Esophagus muscularis mucosa (tissue), 4 donors: ENCODE data around the gene URB1. TPM values are rescaled to one million over a fixed set of nuclear protein-coding genes. Genes with fewer than 3 reads are reported as not detected.

Source experiments
- DNase-seq: peaks from one replicate; pipeline ENCODE4 v3.0.0-alpha.2; 2017; ENCODE audit errors: extremely low spot score
- H3K27ac ChIP-seq, 4 donors: fragments of 200-600 bp; sonication (generic); replicated peaks in 1 of 4; 1 replicate in 3 of 4; 2 replicates in 1 of 4; pipeline ENCODE4 v1.5.1; 2016 to 2019; ENCODE audit warnings: mild to moderate bottlenecking in 1 of 4
- H3K27me3 ChIP-seq, 4 donors: fragments of 200-600 bp; sonication (generic); one replicate each; pipeline versions ENCODE4 v1.5.1 to v1.6.0; 2016 to 2019
- H3K36me3 ChIP-seq, 4 donors: fragments of 200-600 bp; sonication (generic); one replicate each; pipeline ENCODE4 v1.5.1; 2016 to 2019
- H3K4me1 ChIP-seq, 4 donors: fragments of 200-600 bp; sonication (generic); one replicate each; pipeline ENCODE4 v1.5.1; 2016 to 2019
- H3K4me3 ChIP-seq, 4 donors: fragments of 200-600 bp; sonication (generic); 1 replicate in 2 of 4; 2 replicates in 2 of 4; pipeline ENCODE4 v1.5.1; 2016 to 2019; ENCODE audit warnings: mild to moderate bottlenecking in 4 of 4, moderate library complexity in 1 of 4
- H3K9me3 ChIP-seq, 4 donors: fragments of 200-600 bp; sonication (generic); 1 replicate in 3 of 4; 2 replicates in 1 of 4; pipeline ENCODE4 v1.5.1; 2016 to 2019
- EP300 ChIP-seq: sonication (generic); formaldehyde crosslinking; IDR thresholded peaks from one replicate; pipeline ENCODE4 v1.6.1; 2017; ENCODE audit warnings: antibody characterized with exemption
- POLR2A ChIP-seq: fragments of 450-650 bp; IDR thresholded peaks from one replicate; pipeline ENCODE4 v1.6.1; 2017; ENCODE audit warnings: antibody characterized with exemption, moderate library complexity, mild to moderate bottlenecking, low read depth
- POLR2AphosphoS5 ChIP-seq, 2 donors: sonication (generic); formaldehyde crosslinking; IDR thresholded peaks; one replicate each; pipeline ENCODE4 v1.6.1; 2017; ENCODE audit warnings: antibody characterized with exemption in 2 of 2
- WGBS: methylation state at CpG from one replicate; pipeline ENCODE4 v1.1.5; 2018; 5-methylcytosine and 5-hydroxymethylcytosine counted together
- intact Hi-C: fragments of 100-400 bp; cut with DNase I; formaldehyde crosslinking; loops from one replicate; pipeline ENCODE4 v1.15.1; 2023
- total RNA-seq, 4 donors: library from RNA; depleted of rRNA; stranded (reverse); fragments of >200 nt; gene quantifications; one replicate each; pipeline versions ENCODE4 v1.1.0 to v1.2.1, GENCODE V29; 2016
- TF ChIP-seq, protein P1 (sequence below), 3 experiments: fragments of 200-600 bp in 2 of 3; fragments of 450-650 bp in 1 of 3; sonication (generic) in 2 of 3; IDR thresholded peaks; one replicate each; pipeline ENCODE4 v1.5.1; 2017 to 2019; ENCODE audit warnings: antibody characterized with exemption in 3 of 3, mild to moderate bottlenecking in 2 of 3, moderate library complexity in 1 of 3

The URB1 gene
- total RNA-seq, 4 donors from 2014 or later = 14.1 to 31.0 (median 22.4) TPM

DNA sequence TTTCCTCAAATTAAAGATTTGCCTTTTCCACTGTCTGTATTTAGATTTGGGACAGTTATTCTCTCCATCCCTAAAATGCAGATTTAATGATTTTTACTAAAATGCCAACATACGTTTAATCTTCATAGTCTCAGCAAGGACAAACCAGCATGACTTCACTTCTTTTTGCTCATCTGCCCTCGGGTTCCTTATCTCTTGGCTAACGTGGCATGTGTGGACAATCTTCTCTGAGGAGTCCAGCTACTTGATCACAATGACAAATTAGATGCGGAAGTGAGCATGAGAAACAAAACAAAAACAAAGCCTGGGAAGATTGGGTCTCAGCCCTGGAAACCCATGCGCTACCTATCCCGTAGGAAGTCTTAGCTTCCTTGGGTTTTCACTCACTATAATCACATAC is 93.1 kb downstream of the URB1 start:
- no peaks in the 10 kb centered on the region for H3K36me3 ChIP-seq
- H3K4me1 ChIP-seq = no peaks in the 10 kb centered on the region
- 86% methylated on average over 6 of the region's 6 CpGs for WGBS
- no peak overlapping the region for H3K4me3 ChIP-seq
- no peaks in the 10 kb centered on the region for H3K9me3 ChIP-seq
- no peak overlapping the region for H3K27ac ChIP-seq
- DNase-seq = no peak
- intact Hi-C loops = no loop called here
- TF ChIP-seq EP300 (no peak), POLR2A (no peak), POLR2AphosphoS5 (IDR thresholded peaks at IDR 0.05) (no peak)
- TF ChIP-seq, protein P1, sequence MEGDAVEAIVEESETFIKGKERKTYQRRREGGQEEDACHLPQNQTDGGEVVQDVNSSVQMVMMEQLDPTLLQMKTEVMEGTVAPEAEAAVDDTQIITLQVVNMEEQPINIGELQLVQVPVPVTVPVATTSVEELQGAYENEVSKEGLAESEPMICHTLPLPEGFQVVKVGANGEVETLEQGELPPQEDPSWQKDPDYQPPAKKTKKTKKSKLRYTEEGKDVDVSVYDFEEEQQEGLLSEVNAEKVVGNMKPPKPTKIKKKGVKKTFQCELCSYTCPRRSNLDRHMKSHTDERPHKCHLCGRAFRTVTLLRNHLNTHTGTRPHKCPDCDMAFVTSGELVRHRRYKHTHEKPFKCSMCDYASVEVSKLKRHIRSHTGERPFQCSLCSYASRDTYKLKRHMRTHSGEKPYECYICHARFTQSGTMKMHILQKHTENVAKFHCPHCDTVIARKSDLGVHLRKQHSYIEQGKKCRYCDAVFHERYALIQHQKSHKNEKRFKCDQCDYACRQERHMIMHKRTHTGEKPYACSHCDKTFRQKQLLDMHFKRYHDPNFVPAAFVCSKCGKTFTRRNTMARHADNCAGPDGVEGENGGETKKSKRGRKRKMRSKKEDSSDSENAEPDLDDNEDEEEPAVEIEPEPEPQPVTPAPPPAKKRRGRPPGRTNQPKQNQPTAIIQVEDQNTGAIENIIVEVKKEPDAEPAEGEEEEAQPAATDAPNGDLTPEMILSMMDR (IDR thresholded peaks at IDR 0.05) = no peak
- H3K27me3 ChIP-seq = no peaks in the 10 kb centered on the region

DNA sequence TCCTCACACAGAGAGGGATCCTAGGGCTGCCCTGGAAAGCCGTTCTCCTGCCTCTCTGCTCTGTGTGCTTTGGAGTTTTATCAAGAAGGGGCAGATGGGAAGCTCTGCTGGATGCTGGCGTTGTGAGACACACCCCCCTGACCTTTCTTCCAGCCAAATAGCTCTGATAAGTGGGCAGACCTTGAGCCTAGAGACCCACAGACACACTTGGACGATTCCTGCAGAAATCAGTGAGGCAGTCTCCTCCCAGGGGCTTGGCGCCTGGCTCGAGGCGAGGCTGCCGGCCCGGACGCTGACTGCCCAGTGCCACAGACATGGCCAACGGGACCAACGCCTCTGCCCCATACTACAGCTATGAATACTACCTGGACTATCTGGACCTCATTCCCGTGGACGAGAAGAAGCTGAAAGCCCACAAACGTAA is 94.1 kb downstream of the URB1 start, which contains the start of gene MRAP:
Gene MRAP, plus strand, starts transcription at position 198 of the 424 bp plus-strand sequence. Its CDS starts 117 bp downstream, at position 315.
- whole genome bisulfite sequencing = 91% methylated on average over 7 of the region's 14 CpGs
- intact Hi-C loops = no loop called here
- no peak within 1 kb of the TSS for H3K4me3 ChIP-seq

DNA sequence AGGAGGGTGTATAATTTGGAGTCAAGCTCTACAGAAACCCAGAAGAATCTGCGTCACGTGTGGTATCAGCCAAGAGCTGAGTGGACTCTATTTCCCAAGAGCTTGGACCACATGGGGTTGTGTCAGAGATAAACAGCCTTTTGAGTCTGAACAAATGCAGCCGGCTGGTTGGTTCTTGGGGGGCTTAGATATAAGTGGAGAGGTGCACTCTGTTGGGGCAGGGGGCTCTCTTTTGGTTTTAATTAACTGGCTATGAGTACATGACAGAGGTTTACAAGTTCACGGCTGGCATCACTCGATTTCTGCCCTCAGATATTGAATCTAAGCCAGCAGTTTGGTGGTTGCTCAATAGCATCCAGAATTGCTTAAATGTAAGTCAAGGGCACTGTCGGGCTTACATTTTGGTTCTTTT is 94.7 kb downstream of the URB1 start:
- no peak for DNase-seq
- Histone ChIP-seq H3K4me3 (no peak overlapping the region), H3K36me3 (no peaks in the 10 kb centered on the region), H3K4me1 (no peaks in the 10 kb centered on the region), H3K27me3 (no peaks in the 10 kb centered on the region), H3K9me3 (no peaks in the 10 kb centered on the region), H3K27ac (no peak overlapping the region)
- WGBS = 90% methylated on average over 6 of the region's 6 CpGs
- TF ChIP-seq, protein P1 (IDR thresholded peaks at IDR 0.05) = no peak
- TF ChIP-seq POLR2A = no peak
- TF ChIP-seq EP300 = no peak
- no peak for TF ChIP-seq POLR2AphosphoS5 (IDR thresholded peaks at IDR 0.05)
- intact Hi-C loops = no loop called here

More for the DNA sequence above, 94.1 kb downstream of the URB1 start, which contains the start of gene MRAP:
- no peaks in the 10 kb centered on the region for H3K4me1 ChIP-seq
- DNase-seq = no peak
- no peak for TF ChIP-seq POLR2A
- no peak for TF ChIP-seq POLR2AphosphoS5 (IDR thresholded peaks at IDR 0.05)
- TF ChIP-seq, protein P1 (IDR thresholded peaks at IDR 0.05) = no peak
- no peak for TF ChIP-seq EP300
- no peaks in the 10 kb centered on the region for H3K9me3 ChIP-seq
- H3K27me3 ChIP-seq = no peaks in the 10 kb centered on the region
- H3K27ac ChIP-seq = no peak within 1 kb of the TSS
- H3K36me3 ChIP-seq = no peaks in the 10 kb centered on the region

DNA sequence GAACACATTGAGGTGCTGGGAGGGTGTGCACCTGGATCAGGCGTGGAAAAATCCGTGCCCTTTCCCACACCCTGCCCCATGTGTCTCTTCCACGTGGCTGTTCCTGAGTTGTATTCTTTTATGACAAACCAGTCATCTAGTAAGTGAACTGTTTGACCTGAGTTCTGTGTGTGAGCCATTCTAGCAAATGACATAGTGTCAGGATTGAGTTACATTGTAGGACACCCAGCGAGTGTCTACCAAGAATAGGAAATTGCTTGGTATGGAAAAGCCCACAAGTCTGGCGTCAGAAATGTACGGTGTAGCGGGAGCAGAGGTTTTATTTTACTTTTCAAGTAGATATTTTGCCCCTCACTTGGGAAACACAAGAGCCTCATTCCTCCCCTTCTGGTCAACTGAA is 95.4 kb downstream of the URB1 start:
- whole genome bisulfite sequencing = 90% methylated on average over 7 of the region's 7 CpGs
- DNase-seq = no peak
- H3K9me3 ChIP-seq = no peaks in the 10 kb centered on the region
- no peaks in the 10 kb centered on the region for H3K27me3 ChIP-seq
- no peaks in the 10 kb centered on the region for H3K36me3 ChIP-seq
- H3K4me3 ChIP-seq = no peak overlapping the region
- H3K4me1 ChIP-seq = no peaks in the 10 kb centered on the region
- TF ChIP-seq POLR2AphosphoS5 (IDR thresholded peaks at IDR 0.05) = no peak
- no peak for TF ChIP-seq EP300
- TF ChIP-seq, protein P1 (IDR thresholded peaks at IDR 0.05) = no peak
- no peak for TF ChIP-seq POLR2A
- intact Hi-C loops = no loop called here
- H3K27ac ChIP-seq = no peak overlapping the region

DNA sequence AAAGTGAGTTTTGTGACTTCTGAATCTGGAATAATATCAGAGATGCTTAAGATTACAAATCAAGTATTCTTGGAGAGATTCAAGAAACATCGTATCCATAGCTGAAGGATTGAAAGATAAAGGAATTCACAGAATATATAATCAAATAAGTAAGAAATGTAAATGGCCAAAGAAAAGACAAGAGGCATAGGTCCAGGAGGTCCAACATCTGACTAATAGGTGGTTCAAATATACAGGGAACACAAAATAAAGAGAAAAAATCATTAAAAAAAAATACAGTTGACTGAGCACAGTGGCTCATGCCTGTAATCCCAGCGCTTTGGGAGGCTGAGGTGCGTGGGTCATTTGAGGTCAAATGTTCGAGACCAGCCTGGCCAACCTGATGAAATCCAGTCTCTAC is 107.3 kb downstream of the URB1 start:
- no peaks in the 10 kb centered on the region for H3K27me3 ChIP-seq
- DNase-seq = no peak
- intact Hi-C loops = no loop called here
- no peak overlapping the region for H3K27ac ChIP-seq
- no peaks in the 10 kb centered on the region for H3K9me3 ChIP-seq
- no peaks in the 10 kb centered on the region for H3K4me1 ChIP-seq
- TF ChIP-seq, protein P1 (IDR thresholded peaks at IDR 0.05) = no peak
- no peak for TF ChIP-seq POLR2AphosphoS5 (IDR thresholded peaks at IDR 0.05)
- no peak for TF ChIP-seq POLR2A
- TF ChIP-seq EP300 = no peak
- no peaks in the 10 kb centered on the region for H3K36me3 ChIP-seq
- 90% methylated on average over 4 of the region's 4 CpGs for WGBS
- H3K4me3 ChIP-seq = no peak overlapping the region
